Stimulated activated CD4-positive, alpha-beta T cell treated with anti-CD3 and anti-CD28 coated beads, Interleukin-1b, Interleukin-23, amount 100 ng/mL, for 24 hours (primary cell): ENCODE results near the gene ISY1.
"Not testable (repeated sequence)": the region's sequence is repeated elsewhere in the genome, so short reads cannot be mapped to it uniquely, and the experiment has no call there.

ENCODE experiments used
- DNase-seq, 4 experiments: peaks; one replicate each; pipeline ENCODE4 v3.0.0-alpha.2; 2020; ENCODE audit warnings: low read depth in 4 of 4, low spot score in 1 of 4

Gene ISY1

GRCh38 chr3:129121016-129121791 lies 39.7 kb downstream of the ISY1 start:
- DNase-seq, result peak in 1 of 4 experiments; percentile 22

- DNase-seq, result peak; percentile 54 to 89 (median 72)
These were observed 40.4 kb downstream of the ISY1 start for GRCh38 chr3:129120254-129121004.

DNA sequence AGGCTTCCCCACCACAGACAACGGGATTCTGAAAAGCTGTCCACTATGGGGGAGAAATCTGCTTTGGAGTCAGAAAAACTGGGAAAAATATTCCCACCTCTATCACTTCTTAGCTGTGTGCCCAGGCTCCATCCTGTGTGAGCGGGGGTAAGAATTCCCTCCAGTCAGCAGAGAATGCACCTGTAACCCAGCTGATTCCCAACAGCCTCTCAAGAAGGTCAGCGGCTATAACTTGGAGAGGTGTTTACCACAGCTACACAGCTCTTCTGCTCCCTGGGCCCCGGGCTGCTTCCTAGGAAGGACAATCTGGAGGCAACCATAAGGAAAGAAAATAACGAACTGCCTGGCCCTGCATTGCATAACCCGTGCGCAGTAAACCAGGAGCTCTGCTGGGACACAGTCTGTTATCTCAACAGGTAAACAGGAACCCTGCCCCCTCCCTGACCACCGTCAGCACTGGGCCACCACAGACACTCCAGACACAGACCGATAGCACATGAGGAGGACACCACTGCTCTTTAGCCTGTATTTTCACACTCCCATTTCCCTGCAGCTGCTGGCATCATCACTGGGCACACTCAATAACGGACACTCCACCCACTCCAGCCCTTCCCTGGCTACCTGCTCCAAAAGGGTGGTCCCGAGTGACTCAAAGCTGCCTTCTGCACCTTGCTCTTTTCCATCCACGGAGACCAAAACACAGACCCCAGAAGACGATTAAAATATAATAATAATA lies 41.3 kb downstream of the ISY1 start:
- no peak for DNase-seq

DNA sequence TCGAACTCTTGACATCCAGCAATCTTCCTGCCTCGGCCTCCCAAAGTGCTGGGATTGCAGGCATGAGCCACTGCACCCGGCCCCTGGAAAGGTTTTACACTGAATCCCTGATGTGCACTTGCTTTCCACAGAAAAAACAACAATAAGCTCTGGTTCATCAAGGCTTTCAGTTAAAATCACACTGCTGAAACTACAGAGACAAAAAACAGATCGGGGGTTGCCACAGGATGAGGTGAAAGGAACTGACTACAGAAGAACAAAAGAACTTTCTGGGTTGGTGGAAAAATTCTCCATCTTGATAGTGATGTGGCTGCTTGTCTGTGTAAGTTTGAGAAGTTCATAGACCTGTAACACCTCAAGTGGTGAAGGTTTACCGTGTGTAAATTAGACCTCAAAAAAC lies 42.1 kb downstream of the ISY1 start:
- no peak for DNase-seq

- DNase-seq, result no peak
These were observed 43.7 kb downstream of the ISY1 start for GRCh38 chr3:129117134-129117533.

- no peak for DNase-seq
These were observed 44.3 kb downstream of the ISY1 start for GRCh38 chr3:129116482-129116946.

GRCh38 chr3:129114455-129114854 lies 46.4 kb downstream of the ISY1 start:
- no peak for DNase-seq

DNA sequence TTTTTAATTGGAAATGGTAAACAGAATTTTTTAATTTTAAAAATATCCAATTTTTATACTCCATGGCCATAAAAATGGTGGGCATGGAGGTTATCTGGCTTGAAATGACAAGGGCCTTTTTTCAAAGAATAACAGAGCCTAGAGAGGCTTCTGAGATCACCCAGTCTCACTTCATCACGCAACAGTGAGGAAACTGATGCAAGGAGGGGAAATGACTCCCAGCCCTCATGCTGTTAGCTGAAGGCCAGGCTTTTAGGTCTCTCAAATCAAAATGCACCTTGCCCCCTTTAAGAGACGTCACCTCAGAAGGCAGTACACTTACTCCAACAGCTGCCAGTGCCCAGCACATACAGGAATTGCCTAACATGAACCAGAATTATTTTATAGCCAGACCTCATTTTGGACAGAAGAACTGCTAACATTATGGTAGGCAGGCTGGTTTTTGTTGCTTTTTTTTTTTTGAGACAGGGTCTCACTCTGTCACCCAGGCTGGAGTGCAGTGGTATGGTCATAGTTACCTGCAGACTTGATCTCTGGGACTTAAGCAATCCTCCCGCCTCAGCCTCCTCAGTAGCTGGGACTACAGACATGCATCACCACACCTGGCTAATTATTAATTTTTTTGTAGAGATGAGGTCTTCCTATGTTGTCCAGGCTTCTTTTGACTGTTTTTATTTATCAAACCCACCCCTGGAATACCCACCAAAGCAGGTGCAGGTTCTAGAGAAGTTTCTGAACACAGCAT lies 48.4 kb downstream of the ISY1 start:
- no peak for DNase-seq

DNA sequence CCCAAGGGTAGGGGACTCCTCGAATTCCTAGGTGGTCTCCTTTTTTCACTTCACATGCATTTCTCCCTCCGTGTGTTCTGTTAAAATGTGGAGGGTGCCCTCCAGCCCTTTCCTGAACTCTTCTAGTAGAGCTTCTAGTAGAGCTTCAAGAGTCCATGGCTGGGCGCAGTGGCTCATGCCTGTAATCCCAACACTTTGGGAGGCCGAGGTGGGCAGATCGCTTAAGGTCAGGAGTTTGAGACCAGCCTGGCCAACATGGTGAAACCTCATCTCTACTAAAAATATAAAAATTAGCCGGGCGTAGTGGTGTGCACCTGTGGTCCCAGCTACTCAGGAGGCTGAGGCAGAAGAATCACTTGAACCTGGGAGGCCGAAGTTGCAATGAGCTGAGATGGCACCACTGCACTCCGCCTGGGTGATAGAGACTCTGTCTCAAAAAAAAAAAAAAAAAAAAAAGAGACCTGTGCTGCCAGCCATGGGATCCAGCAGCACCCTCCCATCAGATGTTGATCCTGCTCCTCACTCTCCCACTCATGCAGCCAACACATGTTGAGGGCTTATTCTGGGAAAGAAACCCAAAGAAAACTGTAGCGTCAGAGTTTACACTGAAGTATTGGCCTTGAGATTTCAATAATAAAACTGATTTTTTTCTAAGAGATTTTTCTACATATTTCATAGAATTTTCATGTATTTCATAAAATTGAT lies 49.6 kb downstream of the ISY1 start:
- not testable (repeated sequence) for DNase-seq

DNA sequence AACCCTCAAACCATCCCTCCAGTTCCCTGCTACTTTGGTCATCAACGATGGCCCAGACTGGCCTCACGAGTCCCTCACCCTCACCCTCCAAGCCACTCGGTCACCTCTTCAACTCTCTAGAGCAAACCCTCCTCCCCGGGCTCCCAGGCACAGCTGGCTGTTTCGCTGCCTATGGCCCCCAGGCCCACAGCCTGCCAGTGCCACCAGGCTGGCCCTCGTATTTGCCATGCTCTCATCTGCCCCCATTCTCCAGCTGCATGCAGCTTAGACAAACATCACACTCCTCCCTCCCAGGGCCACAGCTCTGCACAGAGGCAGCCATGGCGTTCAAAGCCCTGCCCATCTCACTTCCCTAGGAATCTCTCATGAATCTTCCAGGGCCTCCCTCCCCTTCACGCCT lies 53.1 kb downstream of the ISY1 start:
- no peak for DNase-seq

DNA sequence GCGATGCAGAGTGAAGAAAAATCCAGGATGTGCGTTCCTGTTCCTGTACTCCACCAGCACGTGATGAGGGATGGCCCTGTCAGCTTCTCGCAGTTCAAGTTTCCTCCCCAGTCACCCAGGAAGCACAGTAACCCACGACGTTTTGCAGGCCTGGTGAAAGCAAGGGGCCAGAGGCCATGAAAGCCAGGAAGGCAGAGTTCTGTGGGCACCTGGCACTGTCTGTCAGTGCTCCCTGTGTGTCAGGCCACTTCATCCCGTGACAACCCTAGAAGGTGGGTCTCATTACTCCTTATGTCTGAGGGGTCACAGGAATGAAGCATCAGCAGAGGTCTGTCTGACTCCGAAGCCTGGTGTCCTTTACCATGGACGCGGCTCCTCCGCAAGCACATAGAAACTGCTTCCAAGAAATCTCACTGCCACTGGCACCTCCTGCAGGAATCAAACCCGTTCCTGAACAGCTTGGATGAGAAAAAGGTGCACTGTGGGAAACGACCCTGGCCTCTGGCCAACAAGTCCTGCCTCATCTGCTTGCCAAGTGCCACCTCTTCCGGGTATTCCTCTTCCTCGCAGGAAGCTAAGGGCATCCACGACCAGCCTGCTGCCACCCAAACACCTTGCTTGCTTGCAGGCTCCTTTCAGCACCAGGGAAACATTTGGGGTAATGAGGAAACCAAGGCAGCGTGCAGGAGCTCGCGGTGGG lies 53.8 kb downstream of the ISY1 start:
- no peak for DNase-seq

- no peak for DNase-seq
These were observed 54.5 kb downstream of the ISY1 start for GRCh38 chr3:129106320-129106719.

- DNase-seq, result no peak
These were observed 55.0 kb downstream of the ISY1 start for GRCh38 chr3:129105862-129106261.

DNA sequence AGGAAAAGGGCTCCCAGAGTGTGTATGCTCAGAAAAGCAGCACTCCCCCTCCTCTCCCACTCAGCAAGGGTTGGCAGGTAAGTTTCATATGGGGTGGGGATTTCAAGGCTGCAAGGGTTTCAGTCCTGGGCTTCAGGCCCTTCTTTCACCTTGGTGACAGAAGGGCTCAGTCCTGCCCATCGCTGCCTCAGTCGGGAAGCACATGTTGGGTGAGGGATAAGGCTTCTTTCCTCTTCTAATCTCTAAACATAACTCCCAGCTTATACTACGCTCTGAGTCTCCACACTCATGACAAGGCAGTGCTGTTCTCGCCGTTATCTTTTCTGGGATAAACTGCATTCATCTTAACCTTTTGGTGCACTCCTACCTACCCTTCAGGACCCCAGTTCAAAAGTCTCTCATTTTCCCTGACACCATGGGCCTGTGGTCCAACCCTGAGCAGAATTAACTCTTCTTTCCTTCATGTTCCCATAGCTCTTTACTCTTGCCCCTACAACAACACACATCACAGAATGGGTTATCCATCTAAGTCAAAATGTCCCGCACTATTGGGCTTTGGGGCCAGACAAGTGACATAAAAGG lies 56.3 kb downstream of the ISY1 start:
- no peak for DNase-seq

- DNase-seq, result no peak
These were observed 56.8 kb downstream of the ISY1 start for GRCh38 chr3:129104051-129104450.

GRCh38 chr3:129103296-129103695 lies 57.6 kb downstream of the ISY1 start:
- no peak for DNase-seq

DNA sequence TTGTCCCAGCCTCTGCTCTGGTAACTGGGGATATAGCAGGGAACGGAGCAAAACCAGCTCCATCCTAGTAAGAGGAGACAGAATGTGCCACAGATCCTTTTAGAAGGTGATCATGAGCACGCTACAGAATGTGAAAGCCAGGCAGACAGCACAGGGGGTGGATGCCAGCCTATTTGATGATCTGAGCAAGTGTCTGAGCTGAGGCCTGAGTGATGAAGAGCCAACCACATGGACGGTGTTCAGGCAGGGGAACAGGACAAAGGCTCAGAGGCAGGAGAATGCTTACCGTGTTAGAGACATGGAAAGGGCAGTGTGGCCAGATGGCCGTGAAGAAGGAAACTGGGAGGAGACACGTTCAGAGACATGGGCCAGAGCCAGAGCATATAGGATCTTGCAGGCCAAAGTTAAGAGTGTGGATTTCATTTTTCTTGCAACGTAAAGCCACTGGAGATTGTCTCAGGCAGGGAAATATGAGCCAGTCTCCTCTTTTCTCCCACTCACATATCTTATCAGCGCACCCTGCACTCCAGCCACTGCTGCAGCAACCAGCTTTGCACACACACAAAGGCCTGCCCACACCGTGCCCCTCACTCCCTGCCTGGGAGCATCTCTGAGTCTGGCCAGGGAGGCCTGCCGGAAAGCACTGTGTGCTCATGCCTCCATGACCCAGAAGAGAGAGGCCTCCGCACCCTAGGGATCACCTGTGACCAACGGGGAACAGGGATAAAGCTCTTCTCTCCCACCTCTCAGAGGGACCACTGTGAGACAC lies 59.3 kb downstream of the ISY1 start:
- DNase-seq, result no peak

- DNase-seq, result no peak
These were observed 60.6 kb downstream of the ISY1 start for GRCh38 chr3:129100274-129100673.

DNA sequence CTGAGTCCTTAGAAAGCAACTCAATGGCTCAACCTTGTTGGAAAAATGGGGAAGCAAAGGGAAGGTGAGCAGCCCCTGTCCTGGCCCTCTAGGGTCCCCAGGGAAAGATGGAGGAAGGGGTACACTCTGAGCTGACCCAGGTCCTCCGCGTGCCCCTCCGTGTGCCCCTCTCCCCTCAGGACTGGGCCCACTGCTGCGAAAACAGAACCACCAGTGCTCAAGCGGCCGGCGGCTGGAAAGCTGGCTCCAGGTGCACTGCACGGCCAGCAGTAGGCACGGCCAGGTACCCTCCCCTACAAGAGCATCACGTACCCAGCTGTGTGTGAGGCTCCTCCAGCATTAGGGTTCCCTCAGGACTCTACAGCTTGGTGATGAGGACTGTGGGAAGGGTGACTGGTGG lies 65.6 kb downstream of the ISY1 start:
- no peak for DNase-seq
